CD4-positive, alpha-beta T cell treated with Interleukin-2 at 100 ng/mL for 4 hours (primary cell): ENCODE results near the gene ANKRD40.
"Not testable (repeated sequence)": the region's sequence is repeated elsewhere in the genome, so short reads cannot be mapped to it uniquely, and the experiment has no call there.

ENCODE experiments used
- DNase-seq: peaks from one replicate; pipeline ENCODE4 v3.0.0-alpha.2; 2020; ENCODE audit warnings: low spot score

Gene ANKRD40

GRCh38 chr17:50707289-50708049, at the start of gene ANKRD40:
ANKRD40 (minus strand) TSS chr17:50707914; CDS start chr17:50707654, 260 bp downstream.
- DNase-seq: peak; percentile 96

- DNase-seq: no peak
These were observed 46.8 kb upstream of the ANKRD40 start for GRCh38 chr17:50754521-50754920.

- DNase-seq: no peak
These were observed 41.5 kb upstream of the ANKRD40 start for GRCh38 chr17:50749245-50749644.

- DNase-seq: no peak
These were observed 37.9 kb upstream of the ANKRD40 start for GRCh38 chr17:50745631-50746030.

- DNase-seq: no peak
These were observed 31.4 kb upstream of the ANKRD40 start for GRCh38 chr17:50739098-50739497.

GRCh38 chr17:50737118-50737698, 29.5 kb upstream of the ANKRD40 start:
- DNase-seq: no peak

- no peak for DNase-seq
These were observed 27.6 kb upstream of the ANKRD40 start for GRCh38 chr17:50735287-50735686.

- peak; percentile 33 for DNase-seq
These were observed 24.1 kb upstream of the ANKRD40 start for GRCh38 chr17:50731575-50732460.

- DNase-seq: no peak
These were observed 21.4 kb upstream of the ANKRD40 start for GRCh38 chr17:50728881-50729765.

- no peak for DNase-seq
These were observed 20.4 kb upstream of the ANKRD40 start for GRCh38 chr17:50728112-50728429.

GRCh38 chr17:50725769-50726655, 18.3 kb upstream of the ANKRD40 start:
- no peak for DNase-seq

GRCh38 chr17:50724622-50725021, 16.9 kb upstream of the ANKRD40 start:
- not testable (repeated sequence) for DNase-seq

GRCh38 chr17:50722746-50723145, 15.0 kb upstream of the ANKRD40 start:
- no peak for DNase-seq

GRCh38 chr17:50721194-50722010, 13.7 kb upstream of the ANKRD40 start:
- peak; percentile 47 for DNase-seq

GRCh38 chr17:50719924-50720794, 12.4 kb upstream of the ANKRD40 start:
- DNase-seq: peak; percentile 24

- DNase-seq: peak; percentile 91
These were observed 11.6 kb upstream of the ANKRD40 start, which contains the start of gene LUC7L3 for GRCh38 chr17:50719144-50719923. LUC7L3 (plus strand) TSS chr17:50719603; CDS start chr17:50719733, 130 bp downstream.

- no peak for DNase-seq
These were observed 7.8 kb upstream of the ANKRD40 start for GRCh38 chr17:50715471-50715870.

- no peak for DNase-seq
These were observed 4.9 kb upstream of the ANKRD40 start for GRCh38 chr17:50712641-50713040.
